SK-N-MC (cell line): ENCODE data around the gene TNN.

Source experiments
- EZH2 ChIP-seq: fragments of 200-600 bp; sonication (generic); IDR thresholded peaks from one replicate; pipeline ENCODE4 v1.6.1; 2017; ENCODE audit warnings: antibody characterized with exemption
- POLR2AphosphoS5 ChIP-seq: IDR thresholded peaks from 2 replicates; pipeline ENCODE4 v1.6.1; 2012; ENCODE audit warnings: mild to moderate bottlenecking, low read depth, low read length, borderline replicate concordance

GRCh38 chr1:175118375-175119367 lies 51.0 kb downstream of the TNN start:
- no peak for TF ChIP-seq POLR2AphosphoS5
- TF ChIP-seq EZH2 = no peak
